GM23338 (cell line): ENCODE results near the gene TTC21B. TPM values are rescaled to one million over a fixed set of nuclear protein-coding genes. Genes with fewer than 3 reads are reported as not detected.

Experiments used
- ATAC-seq: fragments of 200-7000 bp; cut with Tn5 transposase; 3 replicates; pipeline ENCODE4 v1.9.1; 2020
- DNase-seq: peaks from one replicate; pipeline ENCODE4 v3.0.0-alpha.2; 2015; ENCODE audit warnings: low spot score
- H2AFZ ChIP-seq: fragments of 200-600 bp; sonication (generic); 2 replicates; pipeline ENCODE4 v1.8.0; 2016; ENCODE audit warnings: antibody characterized with exemption, mild to moderate bottlenecking, moderate library complexity
- H3F3A ChIP-seq: fragments of 200-600 bp; sonication (generic); replicated peaks from 2 replicates; pipeline ENCODE4 v1.8.0; 2017; ENCODE audit warnings: antibody characterized with exemption, mixed run types, low read depth
- H3K27ac ChIP-seq: fragments of 200-600 bp; sonication (generic); 2 replicates; pipeline ENCODE4 v1.6.1; 2016; ENCODE audit warnings: low read depth
- H3K27me3 ChIP-seq: fragments of 200-600 bp; sonication (generic); 2 replicates; pipeline ENCODE4 v1.8.0; 2016; ENCODE audit warnings: mild to moderate bottlenecking, mixed run types, moderate library complexity; ENCODE audit not compliant: insufficient read depth
- H3K36me3 ChIP-seq: fragments of 200-600 bp; sonication (generic); 2 replicates; pipeline ENCODE4 v1.8.0; 2016; ENCODE audit warnings: mild to moderate bottlenecking; ENCODE audit not compliant: insufficient read depth
- H3K4me1 ChIP-seq: fragments of 200-600 bp; sonication (generic); 2 replicates; pipeline ENCODE4 v1.8.0; 2016; ENCODE audit warnings: mild to moderate bottlenecking, moderate library complexity; ENCODE audit not compliant: insufficient read depth
- H3K4me2 ChIP-seq: fragments of 200-600 bp; sonication (generic); 2 replicates; pipeline ENCODE4 v1.7.1; 2017; ENCODE audit warnings: mixed run types
- H3K4me3 ChIP-seq: fragments of 200-600 bp; sonication (generic); 2 replicates; pipeline ENCODE4 v1.6.1; 2016; ENCODE audit warnings: mixed run types
- H3K79me2 ChIP-seq: fragments of 200-600 bp; sonication (generic); replicated peaks from 2 replicates; pipeline ENCODE4 v1.8.0; 2017; ENCODE audit warnings: mild to moderate bottlenecking; ENCODE audit not compliant: insufficient read depth
- H3K9me2 ChIP-seq: fragments of 200-600 bp; sonication (generic); 2 replicates; pipeline ENCODE4 v1.8.0; 2017; ENCODE audit not compliant: insufficient read depth
- H4K20me1 ChIP-seq: fragments of 200-600 bp; sonication (generic); replicated peaks from 2 replicates; pipeline ENCODE4 v1.8.0; 2017; ENCODE audit warnings: mild to moderate bottlenecking; ENCODE audit not compliant: insufficient read depth
- H3K27ac Mint-ChIP-seq: 2 replicates; pipeline ENCODE4 v1.8.0; 2020; ENCODE audit warnings: inconsistent platforms, mild to moderate bottlenecking, moderate library complexity, mixed read lengths
- H3K27me3 Mint-ChIP-seq: 3 replicates; pipeline ENCODE4 v1.8.0; 2022; ENCODE audit warnings: low read depth, mild to moderate bottlenecking, moderate library complexity, mixed read lengths, inconsistent platforms; ENCODE audit not compliant: insufficient read depth, poor library complexity
- H3K36me3 Mint-ChIP-seq: 3 replicates; pipeline ENCODE4 v1.8.0; 2021; ENCODE audit warnings: low read depth, mild to moderate bottlenecking, inconsistent platforms, moderate library complexity, mixed read lengths
- H3K4me1 Mint-ChIP-seq: 3 replicates; pipeline ENCODE4 v1.8.0; 2020; ENCODE audit warnings: mild to moderate bottlenecking, inconsistent platforms, mixed read lengths
- H3K4me3 Mint-ChIP-seq: 3 replicates; pipeline ENCODE4 v1.8.0; 2021; ENCODE audit warnings: moderate library complexity, mild to moderate bottlenecking, inconsistent platforms, mixed read lengths
- H3K9me3 Mint-ChIP-seq: 3 replicates; pipeline ENCODE4 v1.8.0; 2020; ENCODE audit warnings: moderate library complexity, mild to moderate bottlenecking, inconsistent platforms, mixed read lengths
- ETS1 ChIP-seq: IDR thresholded peaks from 2 replicates; pipeline ENCODE4 v1.6.1; 2016; ENCODE audit warnings: antibody characterized with exemption
- EZH2 ChIP-seq: fragments of 200-600 bp; sonication (generic); IDR thresholded peaks from one replicate; pipeline ENCODE4 v1.8.0; 2017; ENCODE audit warnings: antibody characterized with exemption, mild to moderate bottlenecking, low read depth; ENCODE audit not compliant: unreplicated experiment
- EZH2phosphoT487 ChIP-seq: fragments of 200-600 bp; sonication (generic); IDR thresholded peaks from one replicate; pipeline ENCODE4 v1.8.1; 2018; ENCODE audit warnings: antibody characterized with exemption; ENCODE audit not compliant: unreplicated experiment
- NANOG ChIP-seq: IDR thresholded peaks from 2 replicates; pipeline ENCODE4 v1.6.1; 2016; ENCODE audit warnings: antibody characterized with exemption, borderline replicate concordance
- POLR2AphosphoS5 ChIP-seq: IDR thresholded peaks from 2 replicates; pipeline ENCODE4 v1.6.1; 2016; ENCODE audit warnings: antibody characterized with exemption, low read depth
- REST ChIP-seq: IDR thresholded peaks from one replicate; pipeline ENCODE4 v1.6.1; 2018; ENCODE audit warnings: antibody characterized with exemption; ENCODE audit not compliant: unreplicated experiment
- ZNF114 ChIP-seq: fragments of 250-450 bp; sonication (Bioruptor Pico); IDR thresholded peaks from 2 replicates; pipeline ENCODE4 v1.5.0; 2020; ENCODE audit warnings: mild to moderate bottlenecking, moderate library complexity
- polyA plus RNA-seq: library from polyadenylated mRNA; unstranded; fragments of >200 nt; fragmentation: Nextera tagmentation; extraction: Ambion mirVana; gene quantifications from 2 replicates; pipeline ENCODE4 v1.2.1, GENCODE V29; 2016
- total RNA-seq: library from RNA; depleted of rRNA; stranded (reverse); fragments of >200 nt; shearing (Covaris generic); gene quantifications from 2 replicates; pipeline ENCODE4 v1.2.3, GENCODE V29; 2014

The TTC21B gene
- total and polyA plus RNA-seq, 2 experiments from 2014 or later = 10.1 to 32.8 TPM

- TF ChIP-seq ETS1 (no peak), POLR2AphosphoS5 (no peak), NANOG (no peak), EZH2phosphoT487 (no peak), ZNF114 (CRISPR knock-in tag) (no peak)
Observed at GRCh38 chr2:165933211-165933910, 20.2 kb downstream of the TTC21B start (continued).

DNA sequence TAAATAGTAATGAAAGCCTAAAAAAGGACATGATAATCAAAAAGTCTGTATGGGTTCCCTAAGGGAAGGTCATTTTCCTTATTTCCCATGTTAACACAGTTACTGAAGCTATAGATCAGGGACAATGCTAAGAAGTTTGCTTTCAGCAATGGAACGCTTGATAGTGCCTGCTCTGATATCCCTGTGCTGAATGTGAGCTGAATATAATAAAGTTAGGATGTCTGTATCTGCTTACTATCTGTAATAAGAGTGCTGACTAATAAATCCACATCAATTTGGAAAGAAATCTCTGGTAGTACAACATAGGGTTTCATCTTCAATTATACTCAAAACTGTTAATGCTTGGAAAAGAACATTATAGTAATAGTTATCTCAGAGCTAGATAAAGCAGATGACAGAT, 25.8 kb downstream of the TTC21B start:
- DNase-seq = no peak
- Mint-ChIP-seq H3K27ac (no peak overlapping the region), H3K36me3 (peaks cover 37% of the 10 kb centered on the region; the same call in 2 of the 3 replicates), H3K27me3 (no peaks in the 10 kb centered on the region), H3K4me1 (no peaks in the 10 kb centered on the region), H3K9me3 (no peaks in the 10 kb centered on the region), H3K4me3 (no peak overlapping the region)
- H4K20me1 ChIP-seq = no peaks in the 10 kb centered on the region
- H2AFZ ChIP-seq = no peak overlapping the region
- no peaks in the 10 kb centered on the region for H3F3A ChIP-seq
- no peaks in the 10 kb centered on the region for H3K9me2 ChIP-seq
- no peaks in the 10 kb centered on the region for H3K4me1 ChIP-seq
- peaks cover 31% of the 10 kb centered on the region; the same call in 1 of the 2 replicates for H3K36me3 ChIP-seq
- no peak for ATAC-seq
- H3K79me2 ChIP-seq = no peaks in the 10 kb centered on the region
- H3K4me3 ChIP-seq = no peak overlapping the region
- TF ChIP-seq REST (no peak), ETS1 (no peak), ZNF114 (CRISPR knock-in tag) (no peak), EZH2 (no peak), EZH2phosphoT487 (no peak)
- H3K4me2 ChIP-seq = no peak overlapping the region
- no peak overlapping the region for H3K27ac ChIP-seq
- H3K27me3 ChIP-seq = no peaks in the 10 kb centered on the region
